K562 (cell line): Measurements from ENCODE around the gene TM4SF20. TPM values are rescaled to one million over a fixed set of nuclear protein-coding genes. Genes with fewer than 3 reads are reported as not detected.

Experiments
- CBX5 ChIP-seq: IDR thresholded peaks from 2 replicates; pipeline ENCODE4 v1.6.1; 2014; ENCODE audit warnings: low read depth, borderline replicate concordance
- DNMT1 ChIP-seq: fragments of 450-650 bp; IDR thresholded peaks from 2 replicates; pipeline ENCODE4 v1.6.1; 2016; ENCODE audit warnings: antibody characterized with exemption, mild to moderate bottlenecking
- ETS2 ChIP-seq: IDR thresholded peaks from 2 replicates; pipeline ENCODE4 v1.6.1; 2016; ENCODE audit warnings: borderline replicate concordance, missing genetic modification characterization, mild to moderate bottlenecking, moderate library complexity, missing compliant biosample characterization; ENCODE audit not compliant: poor library complexity, severe bottlenecking
- FIP1L1 ChIP-seq: fragments of 200-400 bp; formaldehyde crosslinking; IDR thresholded peaks from 2 replicates; pipeline ENCODE4 v1.6.1; 2018; ENCODE audit warnings: mild to moderate bottlenecking, low read depth, low read length; ENCODE audit not compliant: poor library complexity, severe bottlenecking
- FOXK2 ChIP-seq, 2 experiments: fragments of 450-650 bp; IDR thresholded peaks in 1 of 2; conservative IDR thresholded peaks in 1 of 2; 2 replicates each; pipeline ENCODE4 v1.6.1; 2016; ENCODE audit warnings: low read depth in 2 of 2, mild to moderate bottlenecking in 1 of 2
- HNRNPL ChIP-seq: fragments of 200-400 bp; formaldehyde crosslinking; IDR thresholded peaks from 2 replicates; pipeline ENCODE4 v1.6.1; 2017; ENCODE audit warnings: low read depth, mild to moderate bottlenecking, low read length
- JUND ChIP-seq, 2 experiments: IDR thresholded peaks; 2 replicates in 1 of 2; 3 replicates in 1 of 2; pipeline ENCODE4 v1.6.1; 2011; ENCODE audit warnings: borderline replicate concordance in 2 of 2, low read depth in 2 of 2, low read length in 2 of 2, improper control_type of control experiment in 1 of 2, missing biosample characterization in 1 of 2, missing genetic modification characterization in 1 of 2, missing genetic modification reagents in 1 of 2
- MTF1 ChIP-seq: fragments of 250-450 bp; sonication (Bioruptor Pico); IDR thresholded peaks from 2 replicates; pipeline ENCODE4 v1.9.0; 2021; ENCODE audit warnings: moderate library complexity, mild to moderate bottlenecking, inconsistent platforms, borderline replicate concordance
- NUFIP1 ChIP-seq: fragments of 450-650 bp; IDR thresholded peaks from 2 replicates; pipeline ENCODE4 v1.6.1; 2018; ENCODE audit not compliant: partially characterized antibody
- ZNF124 ChIP-seq: sonication (generic); formaldehyde crosslinking; IDR thresholded peaks from 2 replicates; pipeline ENCODE4 v1.8.1; 2022; ENCODE audit warnings: missing genetic modification reagents
- ZNF41 ChIP-seq: fragments of 250-450 bp; sonication (Bioruptor Pico); conservative IDR thresholded peaks from 2 replicates; pipeline ENCODE4 v1.4.0; 2020; ENCODE audit warnings: mild to moderate bottlenecking
- ZNF431 ChIP-seq: sonication (generic); formaldehyde crosslinking; IDR thresholded peaks from 2 replicates; pipeline ENCODE4 v1.8.0; 2022; ENCODE audit warnings: mild to moderate bottlenecking, missing genetic modification reagents
- ZNF830 ChIP-seq: fragments of 250-450 bp; sonication (Bioruptor Pico); IDR thresholded peaks from 2 replicates; pipeline ENCODE4 v1.5.0; 2021; ENCODE audit warnings: mild to moderate bottlenecking
- polyA plus RNA-seq, 8 experiments: library from polyadenylated mRNA; depleted of rRNA in 4 of 8; stranded (reverse) in 5 of 8; unstranded in 3 of 8; fragments of >200 nt; fragmentation: Nextera tagmentation in 2 of 8; fragmentation: Illumina TruSeq in 1 of 8; extraction: Ambion mirVana in 2 of 8; extraction: Trizol in 1 of 8; gene quantifications; 2 replicates each; pipeline versions ENCODE4 v1.2.1 to v1.2.3, GENCODE V29; 2011 to 2014; ENCODE audit warnings: inconsistent platforms in 1 of 8, missing spikeins in 1 of 8
- total RNA-seq, 7 experiments: library from RNA; depleted of rRNA in 6 of 7; stranded (reverse); fragments of >200 nt in 6 of 7; fragmentation: Illumina TruSeq in 2 of 7; extraction: Trizol in 2 of 7; gene quantifications; 2 replicates each; pipeline versions ENCODE4 v1.2.1 to v1.2.3, GENCODE V29; 2011 to 2021; ENCODE audit warnings: low replicate concordance in 1 of 7
- TF ChIP-seq, protein P1 (sequence below): sonication (generic); formaldehyde crosslinking; IDR thresholded peaks from 2 replicates; pipeline ENCODE4 v1.8.1; 2023; ENCODE audit warnings: mild to moderate bottlenecking, missing genetic modification reagents
- TF ChIP-seq, protein P2 (sequence below): sonication (generic); formaldehyde crosslinking; IDR thresholded peaks from 2 replicates; pipeline ENCODE4 v1.8.0; 2022; ENCODE audit warnings: missing genetic modification reagents, mild to moderate bottlenecking, borderline replicate concordance
- TF ChIP-seq, protein P3 (sequence below): sonication (generic); formaldehyde crosslinking; IDR thresholded peaks from 2 replicates; pipeline ENCODE4 v1.8.0; 2022; ENCODE audit warnings: mild to moderate bottlenecking, missing genetic modification reagents

TM4SF20 gene
- total and polyA plus RNA-seq, 9 of the 15 experiments (the other 6 are each of a cell fraction or from before 2014, with no cell fraction given): not detected

DNA sequence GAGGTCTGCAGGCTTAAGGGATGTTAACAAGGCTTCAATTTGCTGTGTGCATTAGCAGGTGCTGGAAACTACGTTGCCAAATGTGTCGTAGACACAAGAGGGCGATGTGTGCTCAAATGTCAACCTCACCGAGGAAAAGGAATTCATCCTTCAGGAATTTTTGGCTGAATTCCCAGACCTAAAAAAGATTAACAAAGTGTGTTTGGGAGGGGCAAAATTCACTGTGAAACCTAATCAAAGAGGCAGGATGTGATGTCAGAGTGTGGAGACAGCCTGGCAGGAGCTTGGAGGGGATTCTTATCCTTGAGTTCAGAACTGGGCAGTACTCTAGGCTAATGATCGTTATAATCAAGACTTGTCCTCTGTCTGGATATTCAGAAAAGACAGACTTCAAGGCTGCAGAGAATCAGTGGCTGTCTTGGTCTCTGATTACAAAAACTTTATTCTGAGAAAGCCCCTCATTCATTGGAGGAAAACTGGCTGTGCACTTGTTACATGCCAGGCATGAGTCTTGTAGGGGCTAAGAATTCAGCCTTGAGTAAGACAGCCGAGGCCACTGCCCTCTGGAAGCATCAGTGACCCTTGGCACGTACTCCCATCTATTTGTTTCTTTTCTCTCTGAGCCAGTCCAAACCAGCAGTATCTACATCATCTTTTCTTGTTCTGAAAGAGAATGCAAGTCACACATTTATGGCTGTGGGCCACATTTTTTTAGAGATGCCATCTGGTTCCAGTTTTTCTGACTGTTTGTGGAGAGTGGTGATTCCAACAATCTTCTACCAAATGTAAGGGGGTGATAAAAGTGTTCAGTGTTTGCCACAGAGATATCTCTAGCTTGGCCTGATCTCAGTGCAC, 27.3 kb upstream of the TM4SF20 start (continued):
- TF ChIP-seq, protein P1, sequence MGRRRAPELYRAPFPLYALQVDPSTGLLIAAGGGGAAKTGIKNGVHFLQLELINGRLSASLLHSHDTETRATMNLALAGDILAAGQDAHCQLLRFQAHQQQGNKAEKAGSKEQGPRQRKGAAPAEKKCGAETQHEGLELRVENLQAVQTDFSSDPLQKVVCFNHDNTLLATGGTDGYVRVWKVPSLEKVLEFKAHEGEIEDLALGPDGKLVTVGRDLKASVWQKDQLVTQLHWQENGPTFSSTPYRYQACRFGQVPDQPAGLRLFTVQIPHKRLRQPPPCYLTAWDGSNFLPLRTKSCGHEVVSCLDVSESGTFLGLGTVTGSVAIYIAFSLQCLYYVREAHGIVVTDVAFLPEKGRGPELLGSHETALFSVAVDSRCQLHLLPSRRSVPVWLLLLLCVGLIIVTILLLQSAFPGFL (CRISPR knock-in tag): no peak
- TF ChIP-seq, protein P2, sequence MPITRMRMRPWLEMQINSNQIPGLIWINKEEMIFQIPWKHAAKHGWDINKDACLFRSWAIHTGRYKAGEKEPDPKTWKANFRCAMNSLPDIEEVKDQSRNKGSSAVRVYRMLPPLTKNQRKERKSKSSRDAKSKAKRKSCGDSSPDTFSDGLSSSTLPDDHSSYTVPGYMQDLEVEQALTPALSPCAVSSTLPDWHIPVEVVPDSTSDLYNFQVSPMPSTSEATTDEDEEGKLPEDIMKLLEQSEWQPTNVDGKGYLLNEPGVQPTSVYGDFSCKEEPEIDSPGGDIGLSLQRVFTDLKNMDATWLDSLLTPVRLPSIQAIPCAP (CRISPR knock-in tag): no peak
- TF ChIP-seq ZNF431 (CRISPR knock-in tag): no peak
- TF ChIP-seq FIP1L1: no peak
- no peak for TF ChIP-seq DNMT1
- TF ChIP-seq CBX5: no peak
- TF ChIP-seq NUFIP1: no peak
- no peak for TF ChIP-seq FOXK2 (conservative IDR thresholded peaks at IDR 0.05 in 1 of 2, IDR thresholded peaks at IDR 0.05 in 1 of 2; ENCODE audit: low read depth in 2 of 2)
- TF ChIP-seq ZNF830 (CRISPR knock-in tag): no peak
- no peak for TF ChIP-seq MTF1 (CRISPR knock-in tag)
- TF ChIP-seq JUND (IDR thresholded peaks at IDR 0.05; ENCODE audit: borderline replicate concordance, low read depth, low read length): 0 out of 2 replicates have a peak, but pooled peaks have one; percentile 11
- peak; percentile 11; the same call in 2 of the 3 replicates for TF ChIP-seq JUND (tag; IDR thresholded peaks at IDR 0.05; ENCODE audit: borderline replicate concordance, low read depth, low read length)
- TF ChIP-seq, protein P3, sequence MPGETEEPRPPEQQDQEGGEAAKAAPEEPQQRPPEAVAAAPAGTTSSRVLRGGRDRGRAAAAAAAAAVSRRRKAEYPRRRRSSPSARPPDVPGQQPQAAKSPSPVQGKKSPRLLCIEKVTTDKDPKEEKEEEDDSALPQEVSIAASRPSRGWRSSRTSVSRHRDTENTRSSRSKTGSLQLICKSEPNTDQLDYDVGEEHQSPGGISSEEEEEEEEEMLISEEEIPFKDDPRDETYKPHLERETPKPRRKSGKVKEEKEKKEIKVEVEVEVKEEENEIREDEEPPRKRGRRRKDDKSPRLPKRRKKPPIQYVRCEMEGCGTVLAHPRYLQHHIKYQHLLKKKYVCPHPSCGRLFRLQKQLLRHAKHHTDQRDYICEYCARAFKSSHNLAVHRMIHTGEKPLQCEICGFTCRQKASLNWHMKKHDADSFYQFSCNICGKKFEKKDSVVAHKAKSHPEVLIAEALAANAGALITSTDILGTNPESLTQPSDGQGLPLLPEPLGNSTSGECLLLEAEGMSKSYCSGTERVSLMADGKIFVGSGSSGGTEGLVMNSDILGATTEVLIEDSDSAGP (CRISPR knock-in tag): no peak
- no peak for TF ChIP-seq ZNF41 (CRISPR knock-in tag)
- TF ChIP-seq ETS2 (tag): no peak
- TF ChIP-seq ZNF124 (CRISPR knock-in tag): no peak
- TF ChIP-seq HNRNPL: no peak
